NK-92 (cell line): Measurements from ENCODE around the gene DOCK2.
"Not testable (repeated sequence)": the region's sequence is repeated elsewhere in the genome, so short reads cannot be mapped to it uniquely, and the experiment has no call there.

Experiments
- DNase-seq: peaks from one replicate; lab custom pipeline; 2025; ENCODE audit not compliant: unreplicated experiment; lab: John Stamatoyannopoulos, UW

DOCK2 gene

DNA sequence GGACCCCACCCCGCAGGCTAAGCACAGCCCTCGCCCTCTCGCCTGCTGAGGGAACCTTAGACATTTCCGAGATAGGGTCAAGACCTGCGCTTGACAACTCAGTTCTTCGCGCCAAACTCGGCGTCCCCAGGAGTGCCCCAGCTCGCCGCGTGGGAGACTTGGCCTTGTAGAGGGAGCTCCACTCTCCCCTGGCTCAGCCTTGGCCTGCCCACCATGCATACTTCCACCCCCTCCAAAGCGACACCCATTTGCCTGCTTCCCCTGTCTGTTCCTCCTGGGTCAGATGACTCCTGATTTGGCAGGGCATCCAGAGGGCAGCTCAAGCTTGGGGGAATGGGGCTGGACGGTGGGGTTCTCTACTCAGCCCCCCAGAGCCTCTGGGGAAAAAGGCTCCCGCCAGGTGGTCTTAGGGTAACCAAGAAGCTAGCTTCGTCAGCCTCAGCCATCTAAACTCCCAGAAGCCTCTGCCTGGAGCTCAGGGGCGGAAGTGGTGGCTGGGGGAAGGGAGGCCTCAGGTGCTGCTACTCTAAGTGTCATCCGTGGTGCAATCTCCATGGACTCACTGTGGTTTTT lies 560 bp downstream of the DOCK2 start:
- no peak for DNase-seq

DNA sequence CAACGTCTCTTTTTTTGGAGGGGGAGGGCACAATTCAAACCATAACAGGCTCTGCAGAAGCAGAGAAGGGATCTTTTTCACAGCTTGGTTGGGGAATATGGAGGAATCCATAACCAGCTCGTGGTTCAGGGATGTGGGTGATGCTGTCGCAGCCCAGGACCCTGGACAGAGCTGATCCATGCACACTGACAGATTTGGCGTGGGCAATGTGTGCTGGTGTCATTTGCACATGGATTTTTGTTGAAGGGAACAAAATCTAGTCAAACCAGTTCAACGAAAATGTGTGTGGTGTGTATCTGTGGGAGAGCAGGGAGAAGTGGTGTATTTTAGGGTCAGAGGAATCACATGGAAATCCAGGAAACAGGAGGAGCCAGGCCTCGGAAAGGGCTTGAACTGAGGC lies 4.2 kb downstream of the DOCK2 start:
- no peak for DNase-seq

DNA sequence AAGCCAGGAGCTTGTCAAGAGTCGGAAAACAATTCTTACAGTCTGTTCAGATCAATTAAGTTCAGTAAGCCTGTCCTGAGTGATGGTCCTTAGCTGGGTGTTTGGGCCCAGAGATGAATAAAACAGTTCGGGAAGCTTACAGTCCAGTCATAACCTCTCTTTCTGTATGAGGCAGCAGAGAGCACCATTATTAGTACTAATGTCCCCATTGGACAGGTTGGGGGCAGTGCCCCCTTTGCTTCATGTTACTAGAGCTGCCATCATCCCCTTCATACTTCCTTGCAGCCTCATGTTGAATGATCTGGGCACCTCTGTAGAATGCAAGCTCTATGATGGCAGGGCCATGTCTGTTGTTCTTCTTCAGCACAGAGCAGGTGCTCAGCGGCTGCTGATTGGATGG lies 9.8 kb downstream of the DOCK2 start:
- no peak for DNase-seq

DNA sequence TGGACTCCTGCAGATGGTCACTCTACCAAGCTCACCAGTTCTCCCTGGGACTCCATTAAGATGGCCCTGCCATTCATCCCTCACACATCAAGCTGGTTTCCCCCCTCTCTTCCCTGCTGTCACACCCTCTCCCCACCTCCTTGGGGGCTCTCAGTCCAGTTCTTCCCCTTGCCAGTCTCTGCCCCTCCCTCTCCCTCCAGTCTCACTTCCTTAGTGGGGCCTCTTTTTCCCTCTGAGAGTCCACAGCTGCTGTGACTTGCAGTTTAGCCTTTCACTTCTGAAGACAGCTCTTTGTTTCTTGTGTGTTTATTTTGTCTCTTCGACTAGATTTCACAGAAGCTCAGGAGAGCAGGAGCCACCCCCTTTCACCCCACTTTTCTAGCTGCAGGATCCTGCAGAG lies 10.5 kb downstream of the DOCK2 start:
- DNase-seq: no peak

DNA sequence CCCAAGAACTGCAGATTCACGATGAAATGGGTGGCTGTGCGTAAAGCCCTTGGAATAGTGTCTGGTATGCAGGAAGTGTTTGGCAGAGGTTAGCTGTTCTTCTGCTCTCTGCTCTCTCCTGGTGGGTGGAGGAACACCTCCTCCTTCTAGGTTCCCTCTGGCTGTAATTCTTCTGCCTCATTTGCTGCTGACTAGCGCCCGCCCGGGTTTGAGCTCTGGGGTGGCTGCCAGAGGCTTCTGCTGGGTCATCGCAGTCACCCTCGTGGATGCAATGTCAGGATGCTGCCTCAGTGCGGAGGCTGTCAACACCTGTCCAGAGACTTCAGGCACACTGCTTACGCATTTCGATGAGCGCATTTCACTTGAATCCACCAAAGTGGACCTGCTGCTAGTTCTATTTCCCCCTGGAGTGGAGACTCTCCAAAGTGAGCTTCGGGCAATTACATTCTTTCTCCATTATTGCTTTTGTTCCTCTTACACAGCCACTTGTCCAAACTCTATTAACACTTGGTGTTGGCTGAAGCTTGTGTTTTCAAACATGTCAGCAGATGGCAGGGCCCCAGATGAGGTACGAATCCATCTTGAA lies 11.7 kb downstream of the DOCK2 start:
- DNase-seq: no peak

DNA sequence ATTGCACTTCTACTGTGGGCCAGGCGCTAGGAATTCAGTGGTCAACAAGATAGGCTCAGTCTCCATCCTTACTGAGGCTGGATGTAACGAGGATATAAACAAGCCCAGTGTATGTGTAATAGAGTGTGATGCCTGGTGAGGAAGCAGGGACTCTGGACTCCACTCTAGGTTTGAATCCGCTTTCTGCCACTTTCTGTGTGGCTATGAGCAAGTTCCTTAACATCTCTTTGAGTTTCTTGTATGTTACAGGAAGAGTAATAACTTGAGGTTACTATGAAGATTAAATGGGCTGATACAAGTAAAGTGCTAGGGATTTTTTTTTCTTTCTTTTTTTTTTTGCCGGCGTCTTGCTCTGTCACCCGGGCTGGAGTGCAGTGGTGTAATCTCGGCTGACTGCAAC lies 12.4 kb downstream of the DOCK2 start:
- no peak for DNase-seq

DNA sequence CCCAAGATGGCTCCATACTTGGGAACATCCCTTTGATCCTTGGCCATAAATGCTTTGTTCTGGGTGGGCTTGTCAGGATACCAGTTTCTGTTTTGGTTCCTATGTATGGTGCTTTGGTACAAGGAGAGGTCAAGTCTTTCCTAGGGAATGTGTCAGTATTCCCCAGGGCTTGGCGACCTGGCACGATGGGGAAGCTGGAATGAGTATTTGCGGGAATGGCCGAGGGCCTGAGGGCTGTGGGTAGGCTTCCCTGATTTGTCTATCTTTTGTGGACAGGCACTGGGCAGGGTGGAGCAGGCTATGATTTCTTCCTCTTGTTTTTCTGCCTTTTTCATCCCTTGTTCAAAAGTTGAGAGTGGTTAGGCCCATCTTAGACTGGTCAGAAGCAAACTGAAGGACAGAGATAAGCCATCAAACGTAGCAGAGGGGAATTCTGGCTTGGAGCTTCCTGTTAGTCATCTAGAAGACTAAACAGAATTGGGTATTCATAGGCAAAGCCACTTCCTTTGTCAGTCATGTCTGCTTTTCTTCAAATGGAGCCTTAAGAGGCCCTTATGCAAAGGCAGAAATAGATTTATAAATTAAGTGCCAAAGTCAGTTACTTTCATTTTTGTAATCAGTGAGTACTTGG lies 13.7 kb downstream of the DOCK2 start:
- DNase-seq: no peak

DNA sequence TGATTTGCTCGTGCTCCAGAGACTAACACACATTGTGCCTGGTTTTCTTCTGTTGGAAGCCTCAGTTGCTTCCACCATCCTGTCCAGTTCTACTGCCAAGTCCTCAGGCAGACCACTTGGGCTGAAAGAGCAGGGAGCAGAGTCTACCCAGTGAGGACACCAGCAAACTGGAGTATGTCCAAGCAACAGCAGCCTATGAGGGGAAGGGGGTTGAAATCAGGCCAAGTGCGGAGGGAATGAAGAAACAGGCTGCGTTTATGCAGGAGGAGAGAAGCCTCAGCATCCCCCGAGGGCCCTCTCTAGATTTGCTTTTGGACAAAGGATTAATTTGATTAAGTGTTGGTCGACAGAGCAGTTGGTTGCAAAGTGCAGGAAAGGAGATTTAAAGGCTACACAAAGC lies 14.5 kb downstream of the DOCK2 start:
- DNase-seq: no peak

DNA sequence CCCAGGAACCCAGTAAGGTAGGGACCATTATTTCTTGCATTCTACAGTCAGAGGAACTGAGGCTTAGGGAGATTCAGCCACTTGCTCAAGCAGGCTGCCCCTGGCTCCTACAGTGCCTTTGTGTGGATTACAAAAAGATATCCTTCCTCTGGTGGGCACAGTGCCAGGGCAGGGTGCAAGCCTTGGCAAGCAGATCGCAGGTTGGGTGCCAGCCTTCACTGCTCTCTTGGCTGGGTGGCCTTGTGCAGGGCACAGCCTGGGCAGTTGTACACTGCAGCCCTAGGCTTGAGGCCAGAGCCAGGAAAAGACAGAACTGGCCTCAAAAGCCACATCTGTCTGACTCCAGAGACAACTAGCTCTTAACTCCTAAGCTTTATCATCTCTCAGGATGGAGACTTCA lies 15.0 kb downstream of the DOCK2 start:
- no peak for DNase-seq

DNA sequence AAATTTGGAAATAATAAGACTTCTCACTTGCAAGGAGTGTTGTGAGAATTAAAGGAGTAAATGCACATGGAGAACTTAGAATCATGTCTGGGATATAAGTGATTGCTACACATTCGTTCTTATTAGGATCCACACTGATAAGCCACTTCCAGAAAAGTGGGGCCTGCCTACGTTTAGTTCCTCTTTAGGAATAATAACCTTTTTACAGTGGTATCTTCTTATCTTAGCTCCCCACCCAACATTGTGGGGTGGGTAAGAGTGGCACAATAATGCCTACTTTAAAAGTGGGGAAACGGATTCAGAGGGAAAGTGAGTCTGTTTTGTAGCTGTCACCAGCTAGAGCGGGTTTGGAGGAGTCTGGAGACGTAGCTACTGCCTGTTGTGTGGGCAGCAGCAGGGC lies 16.0 kb downstream of the DOCK2 start:
- no peak for DNase-seq

DNA sequence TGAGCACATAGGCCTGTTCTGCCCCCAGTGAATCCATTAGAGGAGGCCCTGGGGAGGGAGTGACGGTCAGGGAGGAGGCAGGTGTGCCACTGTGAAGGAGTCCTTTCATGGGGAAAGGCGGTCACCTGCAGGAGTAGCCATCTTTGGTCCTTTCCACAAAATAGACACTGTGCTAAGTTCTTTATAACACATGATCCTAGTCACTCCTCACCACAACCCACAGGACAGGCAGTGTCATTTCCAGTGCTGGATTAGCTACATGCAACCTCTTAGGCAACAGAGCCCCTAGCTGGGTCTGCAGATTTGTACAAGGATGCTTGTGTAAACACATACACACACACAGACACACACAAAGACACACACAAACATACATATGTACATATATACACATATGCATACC lies 18.3 kb downstream of the DOCK2 start:
- DNase-seq: no peak

DNA sequence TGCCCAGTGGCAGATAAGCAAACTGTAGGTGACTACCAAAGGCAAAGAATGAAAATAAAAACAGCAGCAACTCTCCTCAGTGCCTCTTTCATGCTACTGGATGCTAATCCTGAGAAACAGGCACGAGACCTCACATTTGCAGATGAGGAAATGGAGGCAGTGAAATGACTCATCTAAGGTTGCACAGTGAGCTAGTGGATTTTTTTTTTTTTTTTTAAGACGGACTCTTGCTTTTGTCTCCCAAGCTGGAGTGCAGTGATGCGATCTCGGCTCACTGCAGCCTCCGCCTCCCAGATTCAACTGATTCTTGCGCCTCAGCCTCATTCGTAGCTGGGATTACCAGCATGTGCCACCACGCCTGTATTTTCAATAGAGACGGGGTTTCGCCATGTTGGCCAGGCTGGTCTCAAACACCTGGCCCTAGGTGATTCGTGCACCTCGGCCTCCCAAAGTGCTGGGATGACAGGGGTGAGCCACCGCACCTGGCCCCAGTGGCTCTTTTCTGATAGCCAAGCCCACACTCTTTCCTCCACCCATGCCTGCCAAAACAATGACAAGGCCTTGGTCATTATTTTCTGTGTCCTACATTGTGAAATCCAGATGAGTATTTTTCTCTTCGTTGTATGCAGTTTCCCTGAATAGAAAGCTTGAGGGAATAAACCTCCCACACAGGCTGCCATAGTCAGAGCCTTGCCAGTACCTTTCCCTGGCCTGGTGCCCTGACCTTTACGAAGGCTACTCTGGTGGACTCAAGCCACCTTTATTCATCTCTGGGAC lies 19.2 kb downstream of the DOCK2 start:
- DNase-seq: no peak

DNA sequence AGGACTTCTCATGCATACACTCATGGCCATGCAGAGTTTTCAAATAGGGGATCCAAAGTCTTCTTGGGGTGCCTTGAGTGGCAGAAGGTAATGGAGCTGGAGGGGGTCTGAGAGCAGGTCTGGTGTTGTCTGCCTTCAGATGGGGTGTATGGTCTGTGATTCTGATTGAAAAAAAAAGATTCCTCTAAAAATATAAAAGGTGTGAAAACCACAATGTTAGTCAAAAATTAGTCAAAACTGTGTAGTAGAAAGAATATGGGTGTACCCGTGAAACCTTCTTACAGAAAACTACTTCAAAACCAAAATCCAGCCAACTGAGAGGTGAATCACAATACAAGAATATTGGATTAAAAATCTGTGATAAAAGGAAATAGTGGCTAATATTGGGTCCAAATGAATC lies 20.1 kb downstream of the DOCK2 start:
- DNase-seq: no peak

DNA sequence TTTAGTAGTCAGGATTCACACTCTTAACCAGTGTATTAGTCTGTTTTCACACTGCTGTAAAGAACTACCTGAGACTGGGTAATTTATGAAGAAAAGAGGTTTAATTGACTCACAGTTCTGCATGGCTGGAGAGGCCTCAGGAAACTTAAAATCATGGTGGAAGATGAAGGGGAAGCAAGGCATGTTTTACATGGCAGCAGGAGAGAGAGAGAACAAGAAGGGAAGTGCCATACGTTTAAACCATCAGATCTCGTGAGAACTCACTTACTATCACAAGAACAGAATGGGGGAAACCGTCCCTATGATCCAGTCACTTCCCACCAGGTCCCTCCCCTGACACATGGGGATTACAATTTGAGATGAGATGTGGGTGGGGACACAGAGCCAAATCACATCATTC lies 25.4 kb downstream of the DOCK2 start:
- DNase-seq: not testable (repeated sequence)

DNA sequence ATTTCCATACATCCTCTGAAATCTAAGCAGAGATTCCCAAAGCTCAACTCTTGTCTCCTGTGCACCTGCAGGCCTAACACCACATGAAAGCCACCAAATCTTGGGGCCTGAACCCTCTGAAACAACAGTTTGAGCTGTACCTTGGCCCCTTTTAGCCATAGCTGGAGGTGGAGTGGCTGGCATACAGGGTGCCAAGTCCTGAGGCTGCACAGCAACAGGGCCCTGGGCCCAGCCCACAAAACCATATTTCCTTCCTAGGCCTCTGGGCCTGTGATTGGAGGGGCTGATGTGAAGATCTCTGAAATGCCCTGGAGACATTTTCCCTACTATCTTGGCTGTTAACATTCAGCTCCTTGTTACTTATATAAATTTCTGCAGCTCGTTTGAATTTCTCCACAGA lies 26.5 kb downstream of the DOCK2 start:
- no peak for DNase-seq

DNA sequence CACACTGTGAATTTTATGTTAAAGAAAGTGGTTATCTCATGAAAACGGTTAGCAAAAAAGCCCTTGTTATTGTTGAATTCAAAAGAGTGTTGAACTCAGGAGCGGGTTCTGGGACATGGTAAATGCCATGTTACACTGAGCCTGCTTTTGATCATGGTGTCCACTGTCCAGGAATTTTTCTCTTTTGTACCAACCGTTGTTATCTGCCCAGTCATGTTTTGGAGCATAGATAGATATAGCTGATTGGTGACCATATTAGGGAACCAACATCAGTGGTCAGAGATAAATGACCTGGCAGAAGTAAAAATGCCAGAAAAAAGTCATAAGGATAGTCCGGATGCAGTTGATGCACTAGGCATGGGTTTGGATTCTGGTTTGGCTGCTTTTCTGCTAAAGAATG lies 29.3 kb downstream of the DOCK2 start:
- DNase-seq: no peak

DNA sequence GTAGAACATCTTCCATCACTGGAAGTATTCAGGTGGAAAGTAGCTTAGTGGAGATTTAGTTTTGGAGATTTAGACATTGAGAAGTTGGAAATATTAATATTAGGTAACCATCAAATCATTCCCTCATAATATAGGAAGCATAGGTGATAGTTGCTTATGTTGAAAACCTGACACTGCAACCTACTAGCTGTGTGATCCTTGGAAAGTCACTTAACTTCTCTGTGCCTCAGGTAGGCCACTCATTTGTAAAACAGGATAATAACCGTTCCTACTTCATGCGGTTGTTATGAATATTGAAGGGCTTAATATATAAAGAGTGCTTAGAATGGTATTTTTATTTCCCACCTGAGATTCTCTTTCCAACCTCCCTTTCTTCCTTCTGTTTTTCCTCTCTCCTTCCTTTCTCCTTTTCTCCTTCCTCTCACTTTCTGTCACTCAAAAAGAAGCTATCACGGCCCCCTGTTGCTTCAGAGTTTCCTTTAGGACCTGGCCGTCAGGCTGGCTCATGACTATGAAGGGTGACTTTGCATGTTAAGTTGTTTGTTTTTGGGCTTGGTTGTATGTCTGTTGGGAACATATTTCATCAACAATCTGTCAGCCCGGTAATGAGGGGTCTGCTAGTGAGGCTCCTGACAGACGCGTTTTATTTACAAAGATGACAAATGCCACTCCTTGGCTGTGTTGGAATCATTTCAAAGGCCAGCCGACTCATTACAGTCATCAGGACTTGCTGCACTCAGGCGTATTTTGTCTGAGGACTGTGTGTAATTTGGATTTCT lies 31.0 kb downstream of the DOCK2 start:
- no peak for DNase-seq

DNA sequence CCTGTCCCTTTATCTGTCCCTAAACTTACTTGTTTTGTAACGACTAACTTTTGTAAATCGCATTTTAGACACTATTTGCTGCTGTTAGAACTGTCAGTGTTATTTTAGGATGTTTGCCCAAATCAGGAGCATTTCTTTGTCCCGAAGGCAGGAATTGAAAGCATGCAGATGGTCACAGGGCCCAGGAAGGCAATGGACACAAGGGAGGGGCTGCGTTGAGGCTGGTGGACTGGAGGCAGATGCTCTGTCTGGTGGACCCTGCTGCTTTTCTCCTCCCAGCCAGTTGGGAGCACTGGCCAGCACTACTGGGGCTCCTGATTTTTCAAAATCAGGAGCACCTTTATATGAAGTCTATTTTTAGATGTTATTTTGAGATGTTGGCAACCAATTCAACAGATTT lies 31.7 kb downstream of the DOCK2 start:
- no peak for DNase-seq

DNA sequence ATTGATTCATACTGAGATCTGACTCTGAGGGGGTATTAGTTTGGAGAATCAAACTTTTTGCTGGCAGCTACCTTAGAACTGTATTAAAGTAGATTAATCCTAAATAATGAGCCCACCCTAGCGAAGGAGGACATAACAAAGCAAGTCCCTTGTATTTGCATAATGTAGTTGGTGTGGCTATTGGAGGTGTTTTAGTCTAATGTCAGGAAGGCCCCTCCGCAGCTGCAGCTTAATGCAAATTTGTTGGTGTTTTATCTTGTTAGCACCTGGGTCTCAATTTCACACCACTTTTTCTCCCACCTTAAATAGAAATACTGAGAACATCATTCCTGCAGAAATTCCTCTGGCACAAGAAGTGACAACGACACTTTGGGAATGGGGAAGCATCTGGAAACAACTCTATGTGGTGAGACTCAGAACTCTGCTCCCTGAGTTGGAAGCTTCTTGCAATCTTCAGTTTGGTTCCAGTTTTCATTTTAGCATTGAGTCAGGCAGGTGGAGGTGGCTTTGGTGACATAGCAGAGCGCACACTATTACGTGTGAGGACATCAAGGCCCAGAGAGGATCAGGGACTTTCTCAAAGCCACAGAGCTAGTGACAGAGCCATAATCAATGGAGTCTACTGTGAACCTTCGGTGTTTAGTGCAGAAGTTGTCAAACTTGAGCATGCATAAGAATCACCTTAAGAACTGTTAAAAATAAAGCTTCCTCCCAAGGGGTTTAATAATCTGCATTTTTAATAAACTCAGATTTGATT lies 33.9 kb downstream of the DOCK2 start:
- no peak for DNase-seq

DNA sequence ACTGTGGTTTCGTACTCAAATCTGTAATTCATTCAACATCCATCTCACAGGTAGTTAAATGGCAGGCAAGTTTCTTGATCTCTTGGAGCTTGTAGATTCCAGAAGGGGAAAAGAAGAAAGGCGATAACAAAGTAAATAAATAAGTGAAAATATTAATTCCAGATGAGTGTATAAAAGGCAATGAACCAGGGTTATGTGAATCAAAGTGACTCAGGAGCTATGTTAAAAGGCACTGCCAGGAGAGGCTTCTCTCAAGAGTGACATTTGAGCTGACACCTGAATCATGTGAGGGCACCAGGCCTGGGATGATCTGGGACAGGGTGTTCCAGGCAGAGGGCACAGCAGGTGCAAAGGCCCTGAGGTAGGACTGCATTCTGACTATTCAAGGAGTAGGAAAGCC lies 45.0 kb downstream of the DOCK2 start:
- no peak for DNase-seq

DNA sequence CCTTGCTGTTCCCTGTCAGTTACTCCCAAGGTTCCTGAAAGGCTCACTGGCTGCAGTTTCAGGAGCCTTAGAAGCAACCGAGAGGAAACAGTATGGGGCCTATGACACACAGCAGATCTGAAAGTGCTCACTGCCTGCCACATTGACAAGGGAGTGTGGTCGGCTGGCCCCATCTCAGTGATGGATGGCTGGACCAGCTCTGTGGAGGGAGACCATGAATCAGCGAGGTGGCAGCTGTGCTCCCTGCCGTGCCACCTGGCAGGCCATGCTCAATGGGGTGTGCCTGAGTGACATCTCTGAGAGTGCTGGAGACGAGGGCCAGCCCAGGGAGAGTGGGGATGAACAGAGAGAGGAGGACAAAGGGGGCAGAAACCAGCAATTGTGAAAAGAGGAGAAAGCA lies 49.1 kb downstream of the DOCK2 start:
- no peak for DNase-seq
